K562 (cell line): Measurements from ENCODE around the gene PLXNA3. TPM values are rescaled to one million over a fixed set of nuclear protein-coding genes. Genes with fewer than 3 reads are reported as not detected.
A peak's percentile ranks its signal among the peaks of the same experiment; 100 is the strongest.

Experiments
- ASH1L ChIP-seq: fragments of 450-650 bp; IDR thresholded peaks from 2 replicates; pipeline ENCODE4 v1.6.1; 2018; ENCODE audit warnings: borderline replicate concordance, mild to moderate bottlenecking, low read depth; ENCODE audit not compliant: partially characterized antibody
- CBX8 ChIP-seq: fragments of 200-600 bp; sonication (generic); IDR thresholded peaks from 2 replicates; pipeline ENCODE4 v1.6.1; 2012; ENCODE audit warnings: borderline replicate concordance, mixed run types, low read depth, mild to moderate bottlenecking, moderate library complexity, mixed read lengths, low read length, control low read depth, inconsistent platforms; ENCODE audit not compliant: poor library complexity, severe bottlenecking; ENCODE audit errors: extremely low read depth
- CEBPB ChIP-seq: fragments of 450-650 bp; IDR thresholded peaks from 2 replicates; pipeline ENCODE4 v1.6.1; 2016; ENCODE audit warnings: missing genetic modification characterization, missing compliant biosample characterization
- ESRRB ChIP-seq: fragments of 250-450 bp; sonication (Bioruptor Pico); IDR thresholded peaks from 2 replicates; pipeline ENCODE4 v1.5.0; 2020; ENCODE audit warnings: mild to moderate bottlenecking, moderate library complexity, borderline replicate concordance
- FOXA3 ChIP-seq, 2 experiments: fragments of 450-650 bp in 1 of 2; sonication (generic) in 1 of 2; formaldehyde crosslinking; IDR thresholded peaks in 1 of 2; conservative IDR thresholded peaks in 1 of 2; 2 replicates each; pipeline versions ENCODE4 v1.4.0 to v1.8.0; 2020 to 2022; ENCODE audit warnings: mild to moderate bottlenecking in 2 of 2, missing genetic modification reagents in 1 of 2
- HDAC8 ChIP-seq: fragments of 450-650 bp; IDR thresholded peaks from 2 replicates; pipeline ENCODE4 v1.6.1; 2016; ENCODE audit warnings: mild to moderate bottlenecking, missing genetic modification characterization, moderate library complexity, missing compliant biosample characterization
- HMG20B ChIP-seq: fragments of 250-450 bp; sonication (Bioruptor Pico); IDR thresholded peaks from 2 replicates; pipeline ENCODE4 v1.5.0; 2021; ENCODE audit warnings: mild to moderate bottlenecking
- MTF1 ChIP-seq: fragments of 250-450 bp; sonication (Bioruptor Pico); IDR thresholded peaks from 2 replicates; pipeline ENCODE4 v1.9.0; 2021; ENCODE audit warnings: moderate library complexity, mild to moderate bottlenecking, inconsistent platforms, borderline replicate concordance
- NR2C2 ChIP-seq, 2 experiments: fragments of 200-800 bp in 1 of 2; sonication (Bioruptor generic) in 1 of 2; sonication (generic) in 1 of 2; formaldehyde crosslinking in 1 of 2; IDR thresholded peaks; 2 replicates each; pipeline versions ENCODE4 v1.6.1 to v1.8.0; 2016 to 2022; ENCODE audit warnings: mild to moderate bottlenecking in 1 of 2, missing compliant biosample characterization in 1 of 2, missing genetic modification characterization in 1 of 2, missing genetic modification reagents in 1 of 2
- POLR2AphosphoS5 ChIP-seq: IDR thresholded peaks from 2 replicates; pipeline ENCODE4 v1.6.1; 2011; ENCODE audit warnings: mild to moderate bottlenecking, low read depth, low read length, moderate library complexity; ENCODE audit not compliant: control insufficient read depth, insufficient read depth
- PPARD ChIP-seq: fragments of 250-450 bp; sonication (Bioruptor Pico); IDR thresholded peaks from 2 replicates; pipeline ENCODE4 v1.8.0; 2022; ENCODE audit warnings: inconsistent platforms, mild to moderate bottlenecking, moderate library complexity
- RBM39 ChIP-seq: fragments of 200-400 bp; formaldehyde crosslinking; optimal IDR thresholded peaks from 2 replicates; pipeline ENCODE3; 2018; ENCODE audit warnings: low read depth, low read length
- SMAD3 ChIP-seq: fragments of 450-650 bp; formaldehyde crosslinking; conservative IDR thresholded peaks from 2 replicates; pipeline ENCODE4 v1.4.0; 2020; ENCODE audit warnings: mild to moderate bottlenecking
- TCF7 ChIP-seq: sonication (generic); IDR thresholded peaks from 2 replicates; pipeline ENCODE4 v1.6.1; 2016; ENCODE audit warnings: antibody characterized with exemption, borderline replicate concordance
- XRCC3 ChIP-seq: fragments of 450-650 bp; IDR thresholded peaks from 2 replicates; pipeline ENCODE4 v1.6.1; 2017; ENCODE audit warnings: mild to moderate bottlenecking, moderate library complexity
- YY1 ChIP-seq, 3 experiments: IDR thresholded peaks; 2 replicates each; pipeline ENCODE4 v1.6.1; 2011; ENCODE audit warnings: low read length in 2 of 3, mild to moderate bottlenecking in 2 of 3, moderate library complexity in 2 of 3, borderline replicate concordance in 1 of 3, control low read depth in 1 of 3, low read depth in 1 of 3; ENCODE audit not compliant: insufficient read depth in 3 of 3, insufficient replicate concordance in 2 of 3, control insufficient read depth in 1 of 3, insufficient read length in 1 of 3; ENCODE audit errors: extremely low read depth in 1 of 3
- ZNF146 ChIP-seq: IDR thresholded peaks from one replicate; pipeline ENCODE4 v1.6.1; 2018; ENCODE audit warnings: missing compliant biosample characterization; ENCODE audit not compliant: unreplicated experiment
- ZNF24 ChIP-seq: fragments of 450-650 bp; IDR thresholded peaks from 2 replicates; pipeline ENCODE4 v1.6.1; 2016
- ZNF717 ChIP-seq: fragments of 250-450 bp; sonication (Bioruptor Pico); IDR thresholded peaks from 2 replicates; pipeline ENCODE4 v1.5.0; 2021
- polyA plus RNA-seq, 8 experiments: library from polyadenylated mRNA; depleted of rRNA in 4 of 8; stranded (reverse) in 5 of 8; unstranded in 3 of 8; fragments of >200 nt; fragmentation: Nextera tagmentation in 2 of 8; fragmentation: Illumina TruSeq in 1 of 8; extraction: Ambion mirVana in 2 of 8; extraction: Trizol in 1 of 8; gene quantifications; 2 replicates each; pipeline versions ENCODE4 v1.2.1 to v1.2.3, GENCODE V29; 2011 to 2014; ENCODE audit warnings: inconsistent platforms in 1 of 8, missing spikeins in 1 of 8
- total RNA-seq, 7 experiments: library from RNA; depleted of rRNA in 6 of 7; stranded (reverse); fragments of >200 nt in 6 of 7; fragmentation: Illumina TruSeq in 2 of 7; extraction: Trizol in 2 of 7; gene quantifications; 2 replicates each; pipeline versions ENCODE4 v1.2.1 to v1.2.3, GENCODE V29; 2011 to 2021; ENCODE audit warnings: low replicate concordance in 1 of 7
- TF ChIP-seq, protein P1 (sequence below), 2 experiments: fragments of 200-800 bp in 1 of 2; sonication (Bioruptor generic) in 1 of 2; sonication (generic) in 1 of 2; formaldehyde crosslinking in 1 of 2; IDR thresholded peaks in 1 of 2; conservative IDR thresholded peaks in 1 of 2; 2 replicates each; pipeline versions ENCODE4 v1.5.0 to v1.6.1; 2016 to 2020; ENCODE audit warnings: missing compliant biosample characterization in 1 of 2, missing genetic modification characterization in 1 of 2, missing genetic modification reagents in 1 of 2
- TF ChIP-seq, protein P2 (sequence below): fragments of 450-650 bp; IDR thresholded peaks from 2 replicates; pipeline ENCODE4 v1.7.0; 2016; ENCODE audit warnings: borderline replicate concordance
- TF ChIP-seq, protein P3 (sequence below), 2 experiments: fragments of 250-450 bp in 1 of 2; fragments of 450-650 bp in 1 of 2; sonication (Bioruptor Pico) in 1 of 2; IDR thresholded peaks; 2 replicates each; pipeline versions ENCODE4 v1.6.1 to v1.8.0; 2016 to 2021; ENCODE audit warnings: mild to moderate bottlenecking in 2 of 2, moderate library complexity in 2 of 2, missing compliant biosample characterization in 1 of 2, missing genetic modification characterization in 1 of 2

PLXNA3 gene
- total and polyA plus RNA-seq, 9 of the 15 experiments (the other 6 are each of a cell fraction or from before 2014, with no cell fraction given), result 0.32 to 47.8 (median 7.5) TPM

DNA sequence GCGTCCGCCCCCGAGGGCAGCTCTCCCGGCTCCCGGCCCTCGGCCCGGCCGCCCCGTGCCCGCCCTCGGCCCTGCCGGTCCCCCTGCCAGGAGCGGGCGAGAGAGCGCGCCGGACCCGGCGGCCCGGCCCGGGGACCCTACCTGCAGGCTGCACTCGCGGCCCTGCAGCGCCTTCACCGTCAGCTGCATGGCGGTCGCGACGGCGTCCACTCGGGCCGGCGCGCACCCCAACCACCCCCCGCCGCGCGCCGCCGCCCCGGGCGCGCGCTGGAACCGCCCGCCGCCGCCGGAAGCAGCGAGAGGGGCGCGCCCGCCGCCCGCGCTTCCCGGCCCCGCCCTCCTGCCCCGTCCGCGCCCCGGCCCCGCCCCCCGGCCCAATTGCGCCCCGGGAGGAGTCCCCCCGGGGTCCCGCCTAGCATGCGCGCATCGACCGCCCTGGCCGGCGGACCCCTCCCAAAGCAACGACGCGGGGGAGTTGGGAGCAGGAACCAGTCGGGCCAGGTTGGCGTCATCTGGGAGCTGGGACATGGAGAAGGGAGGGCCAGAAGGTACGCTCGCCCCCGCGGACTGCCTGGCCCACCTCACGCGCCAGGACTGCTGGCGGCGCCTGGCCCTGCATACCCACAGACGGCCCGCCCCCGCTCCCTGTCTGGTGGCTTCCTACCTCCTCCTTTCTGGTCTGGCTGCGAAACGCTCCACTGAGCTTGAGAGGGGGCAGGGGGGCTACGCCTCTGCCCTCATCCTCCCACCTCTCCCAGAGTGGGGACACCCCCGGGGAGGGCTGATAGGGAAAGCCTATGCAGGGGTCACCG is 28.5 kb downstream of the PLXNA3 start, which contains the start of gene UBL4A (continued):
- TF ChIP-seq ZNF146 (CRISPR knock-in tag) (no peak), ESRRB (CRISPR knock-in tag) (no peak), FOXA3 (CRISPR knock-in tag; conservative IDR thresholded peaks at IDR 0.05 in 1 of 2, IDR thresholded peaks at IDR 0.05 in 1 of 2) (no peak), ASH1L (no peak), HDAC8 (tag) (no peak), MTF1 (no peak), ZNF717 (CRISPR knock-in tag) (no peak), TCF7 (no peak), ZNF24 (no peak), SMAD3 (no peak), YY1 (IDR thresholded peaks at IDR 0.05; ENCODE audit: borderline replicate concordance in 1 of 3, control insufficient read depth in 1 of 3, extremely low read depth in 1 of 3, insufficient read depth in 3 of 3, insufficient read length in 1 of 3, insufficient replicate concordance in 2 of 3, low read depth in 1 of 3, low read length in 2 of 3) (peak in 2 of 3 experiments; percentile 12 to 69), HMG20B (CRISPR knock-in tag) (no peak), PPARD (CRISPR knock-in tag) (no peak), POLR2AphosphoS5 (no peak), CBX8 (no peak), NR2C2 (CRISPR knock-in tag; IDR thresholded peaks at IDR 0.05) (no peak), NR2C2 (tag; IDR thresholded peaks at IDR 0.05) (peak; percentile 30; the same call in 1 of the 2 replicates), CEBPB (tag) (no peak), XRCC3 (no peak), RBM39 (no peak)
- TF ChIP-seq, protein P1, sequence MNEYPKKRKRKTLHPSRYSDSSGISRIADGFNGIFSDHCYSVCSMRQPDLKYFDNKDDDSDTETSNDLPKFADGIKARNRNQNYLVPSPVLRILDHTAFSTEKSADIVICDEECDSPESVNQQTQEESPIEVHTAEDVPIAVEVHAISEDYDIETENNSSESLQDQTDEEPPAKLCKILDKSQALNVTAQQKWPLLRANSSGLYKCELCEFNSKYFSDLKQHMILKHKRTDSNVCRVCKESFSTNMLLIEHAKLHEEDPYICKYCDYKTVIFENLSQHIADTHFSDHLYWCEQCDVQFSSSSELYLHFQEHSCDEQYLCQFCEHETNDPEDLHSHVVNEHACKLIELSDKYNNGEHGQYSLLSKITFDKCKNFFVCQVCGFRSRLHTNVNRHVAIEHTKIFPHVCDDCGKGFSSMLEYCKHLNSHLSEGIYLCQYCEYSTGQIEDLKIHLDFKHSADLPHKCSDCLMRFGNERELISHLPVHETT (CRISPR knock-in tag; conservative IDR thresholded peaks at IDR 0.05 in 1 of 2, IDR thresholded peaks at IDR 0.05 in 1 of 2), result peak in 1 of 2 experiments; percentile 79; a peak in 2 of 4 replicates
- TF ChIP-seq, protein P2, sequence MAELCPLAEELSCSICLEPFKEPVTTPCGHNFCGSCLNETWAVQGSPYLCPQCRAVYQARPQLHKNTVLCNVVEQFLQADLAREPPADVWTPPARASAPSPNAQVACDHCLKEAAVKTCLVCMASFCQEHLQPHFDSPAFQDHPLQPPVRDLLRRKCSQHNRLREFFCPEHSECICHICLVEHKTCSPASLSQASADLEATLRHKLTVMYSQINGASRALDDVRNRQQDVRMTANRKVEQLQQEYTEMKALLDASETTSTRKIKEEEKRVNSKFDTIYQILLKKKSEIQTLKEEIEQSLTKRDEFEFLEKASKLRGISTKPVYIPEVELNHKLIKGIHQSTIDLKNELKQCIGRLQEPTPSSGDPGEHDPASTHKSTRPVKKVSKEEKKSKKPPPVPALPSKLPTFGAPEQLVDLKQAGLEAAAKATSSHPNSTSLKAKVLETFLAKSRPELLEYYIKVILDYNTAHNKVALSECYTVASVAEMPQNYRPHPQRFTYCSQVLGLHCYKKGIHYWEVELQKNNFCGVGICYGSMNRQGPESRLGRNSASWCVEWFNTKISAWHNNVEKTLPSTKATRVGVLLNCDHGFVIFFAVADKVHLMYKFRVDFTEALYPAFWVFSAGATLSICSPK, result no peak
- TF ChIP-seq, protein P3, sequence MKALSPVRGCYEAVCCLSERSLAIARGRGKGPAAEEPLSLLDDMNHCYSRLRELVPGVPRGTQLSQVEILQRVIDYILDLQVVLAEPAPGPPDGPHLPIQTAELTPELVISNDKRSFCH (CRISPR knock-in tag; IDR thresholded peaks at IDR 0.05), result no peak
- TF ChIP-seq, protein P3 (tag; IDR thresholded peaks at IDR 0.05), result no peak
